Measurements from ENCODE around the gene IZUMO2.
A peak's percentile ranks its signal among the peaks of the same experiment; 100 is the strongest.
"Not testable (repeated sequence)": the region's sequence is repeated elsewhere in the genome, so short reads cannot be mapped to it uniquely, and the experiment has no call there.

The IZUMO2 gene

DNA sequence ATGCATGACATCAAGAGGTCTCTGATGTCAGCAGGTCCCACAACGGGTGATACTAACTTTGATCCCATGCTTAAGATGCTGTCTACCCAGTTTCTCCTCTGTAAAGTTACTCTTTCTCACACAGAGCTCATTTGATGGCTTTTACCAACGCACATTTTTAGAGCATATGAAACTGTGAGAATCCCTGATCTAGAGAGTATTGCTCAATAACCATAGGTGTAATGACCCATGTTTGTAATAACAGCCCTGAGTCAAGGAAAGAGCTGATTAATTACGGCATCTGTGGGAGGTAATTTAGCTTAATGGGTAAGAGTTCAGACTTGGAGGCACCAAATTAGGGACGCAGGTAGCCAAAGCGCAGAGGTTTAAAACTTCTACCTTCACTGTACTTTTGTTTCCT is 18.0 kb upstream of the IZUMO2 start:
- DNase-seq: no peak

DNA sequence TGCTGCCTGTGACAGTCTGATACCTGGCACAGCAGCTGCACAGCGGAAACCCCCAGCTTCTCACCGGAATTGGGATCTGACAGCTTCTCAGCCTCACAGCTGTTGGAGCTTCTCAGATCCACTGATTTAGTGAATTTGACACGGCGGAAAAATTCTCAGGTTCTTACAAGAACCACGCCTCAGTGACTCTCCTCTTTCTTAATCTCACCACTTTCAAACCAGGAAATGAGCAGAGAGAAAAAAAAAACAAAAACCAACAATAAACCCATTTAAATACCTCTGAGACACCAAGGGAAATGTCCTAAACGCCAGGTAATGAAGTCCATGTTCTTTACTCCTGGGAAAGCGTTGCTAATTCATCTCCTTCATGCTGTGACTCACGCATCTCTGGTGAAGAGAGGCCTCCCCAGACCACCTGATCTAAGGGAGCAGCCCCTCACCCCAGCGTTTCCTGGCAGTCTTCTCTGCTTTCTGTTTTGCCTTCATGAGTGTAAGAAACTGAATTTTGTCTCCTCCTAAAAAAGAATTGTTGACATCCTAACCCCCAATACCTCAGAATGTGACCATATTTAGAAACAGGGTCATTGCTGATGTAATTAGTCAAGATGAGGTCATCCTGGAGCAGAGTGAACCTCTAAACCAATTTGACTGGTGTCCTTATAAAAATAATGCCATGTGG is 15.9 kb upstream of the IZUMO2 start:
- no peak for DNase-seq

DNA sequence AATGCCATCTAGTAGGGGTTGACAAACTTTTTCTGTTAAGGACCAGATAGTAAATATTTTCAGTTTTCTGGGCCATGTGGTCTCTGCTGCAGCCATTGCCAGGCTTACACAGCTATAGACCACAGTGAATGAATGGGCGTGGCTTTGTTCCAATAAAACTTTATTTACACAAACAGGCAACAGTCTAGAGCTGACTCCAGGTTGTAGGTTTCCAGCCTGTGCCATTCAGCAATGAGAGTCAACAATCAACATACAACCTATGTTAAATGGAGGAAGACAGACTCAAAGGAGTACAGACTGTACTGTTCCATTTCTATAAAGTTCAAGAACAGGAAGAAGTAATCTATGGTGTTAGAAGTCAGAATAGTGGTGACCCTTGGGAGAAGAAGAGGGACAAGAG is 15.2 kb upstream of the IZUMO2 start:
- DNase-seq: no peak

DNA sequence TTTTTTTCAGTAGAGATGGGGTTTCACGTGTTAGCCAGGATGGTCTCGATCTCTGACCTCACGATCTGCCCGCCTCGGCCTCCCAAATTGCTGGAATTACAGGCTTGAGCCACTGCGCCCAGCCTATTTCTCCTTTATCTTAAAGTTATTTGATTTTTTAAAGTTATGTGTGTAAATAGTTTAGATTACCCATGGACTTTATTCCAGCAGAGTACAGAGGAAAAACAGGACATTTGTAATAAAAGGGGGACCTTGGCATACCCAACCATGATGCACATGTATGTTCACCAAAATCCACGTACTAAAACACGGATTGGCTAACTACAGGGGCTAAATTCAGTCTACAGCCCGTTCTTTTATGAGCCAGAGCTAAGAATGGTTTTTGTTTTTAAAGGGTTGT is 13.7 kb upstream of the IZUMO2 start:
- no peak for DNase-seq

DNA sequence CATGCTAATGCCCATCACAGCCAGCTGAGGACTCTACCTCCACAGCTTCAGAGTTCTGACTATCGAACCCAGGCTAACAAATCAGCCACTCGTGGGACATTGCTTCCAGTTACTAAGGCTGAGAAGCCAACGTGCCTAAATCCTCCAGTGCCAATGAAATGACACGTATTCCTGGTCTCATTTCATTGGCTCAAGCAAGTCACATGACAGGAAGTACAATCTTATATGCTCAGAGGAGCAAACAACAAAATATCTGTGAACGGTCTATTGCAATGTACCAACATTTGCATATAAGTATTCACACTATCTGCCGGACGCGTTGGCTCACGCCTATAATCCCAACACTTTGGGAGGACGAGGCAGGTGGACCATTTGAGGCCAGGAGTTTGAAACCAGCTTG is 12.8 kb upstream of the IZUMO2 start:
- no peak for DNase-seq

DNA sequence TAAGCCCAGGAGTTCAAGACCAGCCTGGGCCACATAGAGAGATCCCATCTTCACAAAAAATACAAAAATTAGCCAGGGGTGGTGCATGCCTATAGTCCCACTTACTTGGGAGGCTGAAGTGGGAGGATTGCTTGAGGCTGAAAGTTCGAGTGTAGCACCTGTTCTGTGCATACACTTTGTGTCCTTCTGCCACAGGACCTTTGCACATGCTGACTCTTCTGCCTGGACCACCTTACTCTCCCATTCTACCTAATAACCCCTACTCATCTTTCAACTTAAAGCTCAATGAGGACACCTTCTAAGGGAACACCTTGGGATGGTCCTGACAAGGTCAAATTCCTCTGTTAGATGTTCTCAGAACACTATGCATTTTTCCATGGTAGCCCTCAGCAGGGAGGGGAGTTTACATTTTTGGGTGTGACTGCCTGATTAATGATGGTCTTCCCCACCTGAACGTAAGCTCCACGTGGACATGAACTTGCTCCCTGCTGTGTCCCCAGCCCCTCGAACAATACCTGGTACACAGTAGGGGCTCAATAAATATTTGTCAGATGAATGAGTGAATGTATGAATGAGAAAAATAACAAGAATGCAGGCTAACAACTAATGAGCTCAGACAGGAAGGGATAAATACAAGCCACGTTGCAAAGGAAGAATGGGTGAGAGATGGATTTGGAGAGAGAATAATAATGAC is 11.2 kb upstream of the IZUMO2 start:
- no peak for DNase-seq

DNA sequence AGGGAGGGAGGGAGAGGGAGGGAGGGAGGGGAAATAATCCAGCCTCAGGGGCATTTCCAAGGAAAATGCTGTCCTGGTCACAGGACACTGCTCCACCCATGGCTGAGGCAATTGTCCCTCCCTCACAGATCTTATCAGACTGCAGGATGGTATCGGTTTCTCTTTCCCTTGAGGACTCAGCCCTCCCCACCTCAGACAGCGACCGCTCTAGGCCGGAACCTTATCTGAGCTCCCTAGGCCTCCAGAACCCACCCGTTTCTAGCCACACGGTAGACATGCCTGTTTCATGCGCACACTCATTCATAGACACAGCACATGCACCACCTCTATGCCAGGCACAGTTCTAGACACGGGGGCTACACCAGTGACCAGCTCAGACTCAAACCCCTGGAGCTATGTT is 10.0 kb upstream of the IZUMO2 start:
- no peak for DNase-seq

DNA sequence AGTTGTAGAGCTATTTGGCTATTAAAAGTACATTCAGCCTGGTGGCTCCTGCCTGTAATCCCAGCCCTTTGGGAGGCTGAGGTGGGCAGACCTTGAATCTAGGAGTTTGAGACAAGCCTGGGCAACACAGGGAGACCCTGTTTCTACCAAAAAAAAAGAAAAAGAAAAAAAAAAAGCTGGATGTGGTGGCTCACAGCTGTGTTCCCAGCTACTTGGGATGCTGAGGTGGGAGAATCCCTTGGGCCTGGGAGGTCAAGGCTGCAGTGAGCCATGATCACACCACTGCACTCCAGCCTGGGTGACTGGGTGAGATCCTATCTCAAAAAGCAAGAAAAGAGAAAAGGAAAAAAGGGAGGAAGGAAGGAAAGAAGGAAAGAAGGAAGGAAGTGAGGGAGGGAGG is 9.6 kb upstream of the IZUMO2 start:
- DNase-seq: no peak

DNA sequence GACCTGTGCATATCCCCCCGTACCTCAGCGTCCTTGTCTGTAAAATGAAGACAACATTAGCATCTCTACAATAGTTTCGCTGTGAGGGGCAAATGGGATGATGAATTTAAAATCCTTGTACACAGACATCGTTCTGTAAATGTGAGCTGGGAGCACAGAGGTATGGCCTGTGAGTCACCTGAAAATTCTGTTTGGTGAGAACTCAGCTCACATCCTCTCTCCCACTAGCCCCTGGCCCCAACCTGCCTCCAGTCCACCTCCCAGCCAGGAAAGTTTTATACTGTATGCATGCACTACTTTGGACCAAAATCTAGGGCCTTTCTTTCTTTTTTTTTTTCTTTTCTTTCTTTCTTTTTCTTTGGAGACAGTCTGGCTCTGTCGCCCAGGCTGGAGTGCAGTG is 8.7 kb upstream of the IZUMO2 start:
- no peak for DNase-seq

DNA sequence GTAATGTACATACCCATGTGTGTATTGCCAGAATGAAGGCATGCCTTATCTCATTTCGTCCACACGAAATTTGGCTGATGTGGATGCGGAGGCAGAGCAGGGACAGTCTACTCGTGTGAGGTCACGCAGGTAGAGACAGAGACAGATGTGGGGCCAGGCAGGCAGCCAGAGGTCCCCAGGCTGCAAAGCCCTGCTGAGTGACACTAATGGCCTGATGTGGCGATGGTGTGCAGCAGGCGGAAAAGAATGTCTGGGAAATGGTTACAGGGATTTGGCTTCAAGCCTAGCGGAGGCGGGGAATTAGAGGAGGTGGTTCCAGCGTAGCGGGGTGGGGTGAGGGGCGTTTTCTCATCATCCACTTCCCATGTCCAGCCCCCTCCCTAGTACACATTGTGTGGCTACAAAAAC is 4.2 kb upstream of the IZUMO2 start:
- DNase-seq: no peak

DNA sequence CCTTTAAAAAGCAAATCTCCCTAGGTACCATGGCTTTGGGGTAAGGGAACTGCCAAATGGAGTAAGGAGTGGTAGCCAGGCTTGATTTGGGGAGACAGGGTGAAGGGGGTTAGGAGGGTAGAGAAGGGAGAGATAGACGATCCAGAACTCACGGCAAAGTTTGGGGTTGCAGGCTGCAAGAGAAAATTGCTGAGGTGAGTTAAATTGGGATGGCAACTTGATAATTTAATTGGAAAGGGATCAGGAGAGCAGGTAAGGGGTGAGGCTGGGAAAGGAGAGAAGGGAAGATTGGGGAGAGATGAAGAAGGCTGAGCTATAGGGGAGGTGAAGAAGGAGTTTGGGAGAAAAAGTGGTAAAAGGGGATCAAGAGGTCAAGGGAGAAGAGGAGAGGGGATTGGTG is 4.0 kb downstream of the IZUMO2 start:
- no peak for DNase-seq

DNA sequence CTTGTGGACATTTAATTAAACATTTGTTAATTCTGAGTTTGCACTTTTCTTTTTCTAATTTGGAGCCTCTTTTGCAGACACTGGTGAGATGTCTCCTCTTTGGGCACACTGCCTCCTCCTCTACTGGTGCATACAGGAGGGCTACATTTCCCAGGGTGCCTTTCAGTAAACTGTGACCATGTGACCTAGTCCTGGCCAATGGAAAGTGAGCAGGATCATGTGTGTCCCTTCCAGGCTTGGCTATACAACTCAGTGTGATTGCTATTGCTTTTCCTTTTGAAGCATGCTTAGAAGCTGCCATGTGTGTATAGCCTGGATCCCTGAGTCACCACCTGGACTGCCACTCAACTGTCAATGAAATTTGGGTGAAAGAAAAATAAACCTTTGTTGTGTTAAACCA is 4.5 kb downstream of the IZUMO2 start:
- no peak for DNase-seq

DNA sequence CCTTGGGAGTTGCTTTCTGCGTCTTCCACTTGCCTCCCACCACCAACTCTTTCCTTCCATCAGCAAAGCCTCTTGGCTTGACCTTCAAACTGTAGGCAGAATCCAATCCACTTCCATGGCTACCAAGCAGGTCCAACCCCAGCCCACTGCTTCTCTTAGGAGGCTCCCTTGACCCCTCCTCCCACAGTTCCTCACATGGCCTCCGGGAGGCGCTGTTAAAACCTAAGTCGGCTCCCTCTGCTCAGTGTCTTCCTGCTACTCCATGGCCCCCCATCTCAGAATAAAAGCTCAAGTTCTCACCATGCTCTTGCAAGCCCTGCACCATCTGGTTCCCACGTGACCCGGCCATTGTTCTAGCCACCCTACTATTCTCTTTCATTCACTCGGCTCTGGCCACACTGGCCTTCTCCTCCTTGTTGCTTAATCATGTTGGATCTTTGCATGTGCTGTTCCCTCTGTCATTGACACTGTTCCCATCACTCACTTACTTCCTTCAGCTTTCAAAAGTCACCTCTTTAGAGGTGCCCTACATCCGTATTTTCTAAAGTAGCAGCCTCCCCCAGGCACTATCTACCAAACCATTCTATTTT is 7.5 kb downstream of the IZUMO2 start:
- no peak for DNase-seq

DNA sequence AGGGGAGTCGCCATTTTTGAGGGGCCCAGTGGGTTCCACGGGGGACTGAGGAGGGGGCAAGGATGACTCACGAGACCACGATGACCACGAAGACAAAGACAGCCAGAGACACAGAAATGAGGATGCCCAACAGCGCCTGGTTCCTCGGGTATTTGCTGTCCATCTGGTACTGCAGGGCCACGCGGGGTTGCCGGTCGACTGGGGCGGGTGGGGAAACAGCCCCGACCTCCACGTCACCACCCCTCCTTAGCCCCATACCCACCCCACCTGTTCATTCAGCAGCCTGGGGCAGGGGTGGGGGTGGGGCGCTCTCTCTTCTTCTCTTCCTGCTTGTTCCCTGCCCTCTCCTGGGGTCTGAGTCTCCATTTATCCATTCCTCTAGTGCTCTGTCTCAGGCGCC is 8.6 kb downstream of the IZUMO2 start:
- no peak for DNase-seq

DNA sequence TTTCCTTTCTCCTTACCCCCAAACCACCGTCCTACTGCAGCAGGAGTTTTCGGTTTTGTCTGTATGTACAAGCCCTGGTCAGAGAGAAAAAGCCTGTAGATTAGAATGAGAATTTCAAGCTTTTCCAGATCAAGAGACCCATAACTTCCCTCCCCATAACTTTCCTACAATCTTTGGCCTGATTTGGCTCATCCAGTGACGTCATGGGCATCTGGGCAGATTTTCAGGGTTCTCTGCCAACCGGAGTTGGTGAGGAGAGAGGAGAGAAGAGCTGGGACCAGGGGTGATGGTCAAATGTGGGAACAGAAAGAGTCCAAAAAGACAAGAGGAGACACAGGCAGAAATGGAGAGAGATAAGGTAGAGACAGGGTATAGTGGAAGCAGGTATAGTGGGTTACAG is 10.5 kb downstream of the IZUMO2 start:
- no peak for DNase-seq

DNA sequence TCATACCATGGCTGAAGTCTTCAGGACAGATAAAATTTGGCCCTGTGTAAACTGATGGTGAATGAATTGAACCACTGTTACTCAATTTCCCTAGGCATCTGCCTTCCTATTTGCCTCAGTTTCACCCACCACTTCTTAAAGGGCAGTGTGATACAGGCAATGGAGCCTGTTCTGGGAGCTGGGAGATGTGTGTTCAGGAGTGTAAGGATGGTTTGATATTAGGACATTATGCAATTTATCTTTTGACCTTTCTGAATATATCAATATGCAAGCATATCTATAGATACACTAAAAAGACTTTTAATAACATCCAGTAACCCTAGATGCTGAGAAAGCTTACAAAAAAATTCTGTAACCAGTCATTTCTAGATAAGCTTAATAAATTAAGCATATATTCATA is 14.6 kb downstream of the IZUMO2 start:
- no peak for DNase-seq

DNA sequence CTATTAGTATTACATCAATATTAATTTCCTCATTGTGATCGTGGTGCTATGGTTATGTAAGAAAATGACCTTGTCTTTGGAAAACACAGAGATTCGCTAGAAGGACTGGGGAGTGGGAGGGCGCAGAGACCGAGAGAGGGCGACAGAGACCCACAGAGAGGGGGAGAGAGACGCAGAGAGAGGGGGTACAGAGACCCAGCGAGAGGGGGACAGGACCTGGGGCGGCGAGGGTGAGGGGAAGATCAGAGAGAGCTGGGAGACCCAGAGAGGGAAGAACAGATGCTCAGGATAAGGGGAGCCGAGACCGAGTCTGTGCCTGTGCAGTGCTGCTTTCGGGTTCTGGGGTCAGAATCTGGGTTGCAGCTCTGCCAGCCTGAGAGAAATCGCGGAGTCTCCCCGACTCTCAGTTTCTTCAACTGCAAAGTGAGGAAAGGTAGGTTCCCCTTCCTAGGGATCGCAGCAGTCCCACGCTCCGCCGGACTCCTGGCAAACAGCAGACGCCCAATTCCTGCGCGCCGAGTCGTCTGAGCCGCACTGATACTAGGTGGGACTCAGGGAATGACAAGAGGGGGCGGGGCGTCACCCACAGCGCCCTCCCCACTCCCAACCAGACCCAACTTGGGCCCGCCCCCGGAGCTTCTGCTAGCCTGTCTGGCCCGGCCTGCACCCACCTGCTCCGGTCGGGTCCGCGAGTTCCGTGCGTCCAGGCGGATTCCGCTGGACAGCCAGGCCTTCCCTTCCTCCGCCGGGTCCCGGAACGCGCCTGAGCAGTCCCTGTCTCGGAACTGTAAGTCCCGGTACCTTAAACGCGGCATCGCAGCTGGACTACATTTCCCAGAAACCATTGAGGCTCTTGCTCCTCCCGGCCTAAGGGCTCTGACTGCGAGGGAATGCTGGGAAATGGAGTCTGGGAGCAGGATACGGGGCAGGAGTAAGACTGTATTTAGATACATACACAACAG is 15.3 kb downstream of the IZUMO2 start:
- peak; percentile 81 for DNase-seq

DNA sequence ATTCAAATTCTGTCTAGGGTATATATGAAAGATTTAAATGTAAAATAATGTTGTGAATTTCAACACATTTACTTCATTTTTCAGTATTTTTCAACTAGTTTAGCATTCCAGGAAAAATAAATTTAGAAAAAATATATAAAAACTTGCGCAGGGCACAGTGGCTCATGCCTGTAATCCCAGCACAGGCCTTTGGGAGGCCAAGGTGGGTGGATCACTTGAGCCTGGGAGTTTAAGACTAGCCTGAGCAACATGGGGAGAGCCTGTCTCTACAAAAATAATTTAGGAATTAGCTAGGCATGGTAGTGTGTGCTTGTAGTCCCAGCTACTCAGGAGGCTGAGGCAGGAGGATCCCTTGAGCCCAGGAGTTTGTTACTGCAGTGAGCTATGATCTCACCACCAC is 21.2 kb downstream of the IZUMO2 start:
- DNase-seq: not testable (repeated sequence)

DNA sequence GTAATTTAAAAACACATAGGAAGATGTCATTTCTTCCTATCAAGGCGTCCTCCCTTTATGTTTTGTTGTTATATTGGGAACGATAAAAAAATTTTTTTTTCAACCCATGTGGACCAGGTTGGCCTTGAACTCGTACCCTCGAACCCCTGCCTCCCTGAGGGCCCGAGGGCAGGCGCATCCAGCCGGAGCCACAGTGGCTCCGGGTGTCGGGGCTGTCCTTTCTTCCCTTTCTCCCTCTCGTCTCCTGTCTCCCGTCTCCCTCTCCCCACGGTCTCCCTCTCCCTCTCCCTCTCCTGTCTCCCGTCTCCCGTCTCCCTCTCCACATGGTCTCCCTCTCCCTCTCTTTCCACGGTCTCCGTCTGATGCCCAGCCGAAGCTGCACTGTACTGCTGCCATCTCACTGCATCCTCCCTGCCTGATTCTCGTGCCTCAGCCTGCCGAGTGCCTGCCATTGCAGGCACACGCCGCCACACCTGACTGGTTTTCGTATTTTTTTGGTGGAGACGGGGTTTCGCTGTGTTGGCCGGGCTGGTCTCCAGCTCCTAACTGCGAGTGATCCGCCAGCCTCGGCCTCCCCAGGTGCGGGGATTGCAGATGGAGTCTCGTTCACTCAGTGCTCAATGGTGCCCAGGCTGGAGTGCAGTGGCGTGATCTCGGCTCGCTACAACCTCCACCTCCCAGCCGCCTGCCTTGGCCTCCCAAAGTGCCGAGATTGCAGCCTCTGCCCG is 22.8 kb downstream of the IZUMO2 start:
- DNase-seq: not testable (repeated sequence)

DNA sequence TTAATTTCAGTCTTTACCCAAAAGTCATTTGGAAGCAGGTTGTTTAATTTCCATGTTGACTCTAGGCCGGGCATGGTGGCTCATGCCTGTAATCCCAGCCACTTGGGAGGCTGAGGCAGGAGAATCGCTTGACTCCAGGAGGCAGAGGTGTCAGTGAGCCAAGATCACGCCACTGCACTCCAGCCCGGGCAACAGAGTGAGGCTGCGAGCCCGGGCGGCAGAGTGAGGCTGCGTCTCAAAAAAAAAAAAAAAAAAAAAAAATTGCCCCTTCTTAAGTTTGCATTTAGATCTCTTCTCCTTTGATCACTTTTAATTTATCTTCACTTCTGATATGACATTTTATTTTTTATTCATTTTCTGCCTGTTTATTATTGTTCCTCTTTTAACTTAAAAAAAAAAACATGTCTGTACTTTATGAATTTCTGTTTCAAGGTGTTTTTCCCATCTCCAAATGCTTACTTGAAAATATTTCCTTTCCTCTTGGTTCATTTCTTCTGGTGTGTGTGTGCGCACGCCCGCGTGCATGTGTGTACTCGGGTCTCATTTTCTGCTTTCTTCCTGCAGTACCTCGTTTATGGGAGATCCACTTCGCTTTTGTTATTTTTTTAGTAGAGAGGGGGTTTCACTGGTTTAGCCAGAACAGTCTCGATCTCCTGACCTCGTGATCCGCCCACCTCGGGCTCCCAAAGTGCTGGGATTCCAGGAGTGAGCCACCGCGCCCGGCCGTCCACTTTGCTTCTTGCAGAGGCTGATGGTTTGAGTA is 26.3 kb downstream of the IZUMO2 start:
- DNase-seq: not testable (repeated sequence)

DNA sequence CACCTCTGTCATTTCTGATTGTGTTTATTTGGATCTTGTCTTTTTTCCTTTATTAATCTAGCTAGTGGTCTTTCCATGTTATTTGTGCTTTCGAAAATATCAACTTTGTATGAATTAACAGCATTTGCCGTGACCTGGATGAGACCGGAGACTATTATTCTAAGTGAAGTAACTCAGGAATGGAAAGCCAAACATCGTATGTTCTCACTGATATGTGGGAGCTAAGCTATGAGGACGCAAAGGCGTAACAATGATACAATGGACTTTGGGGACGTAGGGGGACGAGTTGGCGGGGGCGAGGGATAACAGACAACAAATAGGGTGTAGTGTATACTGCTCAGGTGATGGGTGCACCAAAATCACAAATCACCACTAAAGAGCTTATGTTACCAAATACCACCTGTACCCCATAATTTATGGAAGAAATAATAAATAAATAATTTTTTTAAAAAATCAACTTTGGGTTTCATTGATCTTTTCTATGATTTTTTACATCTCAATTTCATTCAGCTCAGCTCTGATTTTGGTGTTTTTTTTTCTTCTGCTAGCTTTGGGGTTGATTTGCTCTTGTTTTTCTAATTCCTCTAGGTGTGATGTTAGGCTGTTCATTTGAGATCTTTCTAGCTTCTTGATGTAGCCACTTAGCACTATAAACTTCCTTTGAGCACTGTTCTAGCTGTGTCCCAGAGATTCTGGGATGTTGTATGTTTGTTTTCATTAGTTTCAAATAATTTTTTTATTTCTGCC is 27.1 kb downstream of the IZUMO2 start:
- DNase-seq: not testable (repeated sequence)

Data from NCI-H82 (cell line).